Adrenal gland (tissue), 5 donors: ENCODE data around the gene APP.

Experiments
- CTCF ChIP-seq, 6 experiments: fragments of 450-650 bp in 4 of 6; fragments of 200-600 bp in 2 of 6; sonication (generic) in 1 of 6; IDR thresholded peaks; 1 replicate in 5 of 6; 2 replicates in 1 of 6; pipeline versions ENCODE4 v1.5.1 to v1.8.0; 2016 to 2021; ENCODE audit warnings: antibody characterized with exemption in 6 of 6, mild to moderate bottlenecking in 2 of 6, moderate library complexity in 1 of 6
- POLR2A ChIP-seq, 2 donors: fragments of 450-650 bp; IDR thresholded peaks; one replicate each; pipeline ENCODE4 v1.6.1; 2017; ENCODE audit warnings: antibody characterized with exemption in 2 of 2, mild to moderate bottlenecking in 2 of 2, moderate library complexity in 1 of 2
- donor health status: DM: no; HTN: no; CAD: no.

- TF ChIP-seq CTCF (IDR thresholded peaks at IDR 0.05) (no peak), POLR2A (IDR thresholded peaks at IDR 0.05) (no peak)
These were observed 184.6 kb downstream of the APP start for GRCh38 chr21:25985990-25986389.
